Upper lobe of right lung (tissue), 1 donor: ENCODE results near the gene XRCC1. TPM values are rescaled to one million over a fixed set of nuclear protein-coding genes. Genes with fewer than 3 reads are reported as not detected.
"Not testable (repeated sequence)": the region's sequence is repeated elsewhere in the genome, so short reads cannot be mapped to it uniquely, and the experiment has no call there.

ENCODE experiments used
- ATAC-seq: fragments of 200-7000 bp; cut with Tn5 transposase; one replicate; pipeline ENCODE4 v1.9.1; 2020; ENCODE audit warnings: mild to moderate bottlenecking, moderate library complexity
- DNase-seq: peaks from one replicate; pipeline ENCODE4 v3.0.0-alpha.2; 2020
- H3K27ac ChIP-seq: fragments of 200-600 bp; one replicate; pipeline ENCODE4 v1.8.0; 2022
- H3K27me3 ChIP-seq: fragments of 200-600 bp; one replicate; pipeline ENCODE4 v1.8.0; 2022; ENCODE audit warnings: mild to moderate bottlenecking
- H3K36me3 ChIP-seq: fragments of 200-600 bp; one replicate; pipeline ENCODE4 v1.8.0; 2022
- H3K4me1 ChIP-seq: fragments of 200-600 bp; one replicate; pipeline ENCODE4 v1.8.0; 2022
- H3K4me3 ChIP-seq: fragments of 200-600 bp; one replicate; pipeline ENCODE4 v1.8.0; 2022; ENCODE audit warnings: mild to moderate bottlenecking
- H3K9me3 ChIP-seq: fragments of 200-600 bp; one replicate; pipeline ENCODE4 v1.8.0; 2022
- CTCF ChIP-seq: fragments of 200-600 bp; IDR thresholded peaks from one replicate; pipeline ENCODE4 v1.8.0; 2022; ENCODE audit warnings: antibody characterized with exemption
- intact Hi-C: fragments of 100-400 bp; cut with DNase I; formaldehyde crosslinking; loops from one replicate; pipeline ENCODE4 v1.11.0; 2022
- total RNA-seq: library from RNA; stranded (reverse); fragmentation: NEBNext Ultra II Directional; extraction: Animal tissue kit (Norgen Biotek cat#: 25700); gene quantifications from one replicate; pipeline ENCODE4 v1.2.1, GENCODE V29; 2021
- donor health status: DM: no; HTN: yes; CAD: no; lungs with severe emphysema.

Gene XRCC1
- total RNA-seq, 1 donor from 2014 or later, result 23.8 TPM

- Histone ChIP-seq H3K27me3 (no peaks in the 10 kb centered on the region), H3K36me3 (peaks cover 23% of the 10 kb centered on the region), H3K4me3 (no peak overlapping the region), H3K27ac (no peak overlapping the region), H3K9me3 (no peaks in the 10 kb centered on the region), H3K4me1 (no peaks in the 10 kb centered on the region)
- TF ChIP-seq CTCF, result no peak
- intact Hi-C loops, result no loop called here
- no peak for ATAC-seq
- no peak for DNase-seq
These were observed 31.4 kb upstream of the XRCC1 start for GRCh38 chr19:43606569-43607229.

GRCh38 chr19:43605875-43606568 lies 30.7 kb upstream of the XRCC1 start:
- peaks cover 26% of the 10 kb centered on the region for H3K36me3 ChIP-seq
- intact Hi-C loops, result no loop called here
- no peak for TF ChIP-seq CTCF
- no peaks in the 10 kb centered on the region for H3K9me3 ChIP-seq
- ATAC-seq, result no peak
- H3K27me3 ChIP-seq, result no peaks in the 10 kb centered on the region
- no peaks in the 10 kb centered on the region for H3K4me1 ChIP-seq
- no peak for DNase-seq
- H3K27ac ChIP-seq, result no peak overlapping the region
- no peak overlapping the region for H3K4me3 ChIP-seq

GRCh38 chr19:43600326-43600725 lies 25.0 kb upstream of the XRCC1 start:
- intact Hi-C loops, H3K9me3 ChIP-seq, H3K27ac ChIP-seq, H3K27me3 ChIP-seq, DNase-seq, H3K4me3 ChIP-seq, ATAC-seq: not testable (repeated sequence)
- peaks cover 14% of the 10 kb centered on the region for H3K4me1 ChIP-seq
- peaks cover 39% of the 10 kb centered on the region for H3K36me3 ChIP-seq

GRCh38 chr19:43599635-43600295 lies 24.4 kb upstream of the XRCC1 start:
- H3K9me3 ChIP-seq, result no peaks in the 10 kb centered on the region
- intact Hi-C loops, result no loop called here

GRCh38 chr19:43598445-43599240 lies 23.3 kb upstream of the XRCC1 start:
- Histone ChIP-seq H3K4me1 (peaks cover 28% of the 10 kb centered on the region), H3K9me3 (no peaks in the 10 kb centered on the region), H3K36me3 (peaks cover 46% of the 10 kb centered on the region), H3K27me3 (no peaks in the 10 kb centered on the region), H3K4me3 (no peak overlapping the region), H3K27ac (no peak overlapping the region)
- intact Hi-C loops, result no loop called here
- no peak for DNase-seq
- no peak for TF ChIP-seq CTCF
- no peak for ATAC-seq

More at GRCh38 chr19:43599635-43600295, 24.4 kb upstream of the XRCC1 start:
- peaks cover 20% of the 10 kb centered on the region for H3K4me1 ChIP-seq
- ATAC-seq, result no peak
- peaks cover 39% of the 10 kb centered on the region for H3K36me3 ChIP-seq
- H3K4me3 ChIP-seq, result no peak overlapping the region
- no peaks in the 10 kb centered on the region for H3K27me3 ChIP-seq
- DNase-seq, result no peak
- no peak overlapping the region for H3K27ac ChIP-seq
- no peak for TF ChIP-seq CTCF
